LNCaP clone FGC (cell line): ENCODE data around the gene TOMM5.

Source experiments
- DNase-seq: peaks from one replicate; pipeline ENCODE4 v3.0.0-alpha.2; 2011; ENCODE audit warnings: low read depth
- H3K4me3 ChIP-seq: 2 replicates; pipeline ENCODE4 v1.5.1; 2011; ENCODE audit warnings: mild to moderate bottlenecking, low read depth, low read length, control low read depth
- TF ChIP-seq, protein P1 (sequence below): IDR thresholded peaks from 2 replicates; pipeline ENCODE4 v1.5.1; 2012; ENCODE audit warnings: mild to moderate bottlenecking; ENCODE audit not compliant: control insufficient read depth, insufficient read depth; ENCODE audit errors: extremely low read depth

TOMM5 gene

DNA sequence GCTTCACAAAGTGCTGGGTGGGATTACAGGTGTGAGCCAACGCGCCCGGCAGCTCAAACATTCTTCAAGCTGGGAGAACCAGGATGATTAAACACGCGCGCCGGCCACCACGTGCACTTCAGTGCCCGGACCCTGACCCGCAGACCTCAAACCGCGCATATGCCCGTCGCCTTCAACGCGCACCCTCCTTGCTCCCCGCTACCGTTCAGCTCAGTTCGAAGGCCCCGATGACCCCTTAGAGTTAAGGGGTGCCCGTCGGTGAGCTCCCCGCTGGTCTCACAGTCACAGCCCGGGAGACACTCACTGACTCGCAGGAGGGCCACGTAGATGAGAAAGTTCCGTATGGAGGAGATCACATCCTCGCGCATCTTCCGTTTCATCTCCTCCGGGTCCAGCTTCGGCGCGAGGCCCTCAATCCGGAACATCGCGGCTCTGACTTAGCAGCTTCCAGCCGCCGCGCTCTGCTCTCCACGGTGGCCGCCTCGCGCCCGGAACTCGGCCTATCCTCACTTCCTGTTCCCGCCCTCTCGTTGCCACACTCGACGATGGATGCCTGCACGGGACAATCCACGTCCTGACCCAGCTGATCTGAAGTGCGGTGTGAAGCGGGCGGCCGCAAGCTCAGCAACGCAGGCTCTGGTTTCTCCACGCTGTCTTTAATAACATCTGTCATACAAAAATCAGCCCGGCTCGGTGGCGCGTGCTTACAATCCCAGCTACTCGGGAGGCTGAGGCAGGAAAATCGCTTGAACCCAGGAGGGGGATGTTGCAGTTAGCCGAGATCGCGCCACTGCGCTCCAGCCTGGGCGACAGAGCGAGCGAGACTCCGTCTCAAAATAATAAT is at the start of gene TOMM5:
TSS of gene TOMM5 (minus strand) at position 490 of the 844 bp plus-strand sequence. CDS start at position 425, 65 bp downstream.
- peak; percentile 86 for DNase-seq
- peak within 1 kb of the TSS; percentile 97 for H3K4me3 ChIP-seq
- TF ChIP-seq, protein P1, sequence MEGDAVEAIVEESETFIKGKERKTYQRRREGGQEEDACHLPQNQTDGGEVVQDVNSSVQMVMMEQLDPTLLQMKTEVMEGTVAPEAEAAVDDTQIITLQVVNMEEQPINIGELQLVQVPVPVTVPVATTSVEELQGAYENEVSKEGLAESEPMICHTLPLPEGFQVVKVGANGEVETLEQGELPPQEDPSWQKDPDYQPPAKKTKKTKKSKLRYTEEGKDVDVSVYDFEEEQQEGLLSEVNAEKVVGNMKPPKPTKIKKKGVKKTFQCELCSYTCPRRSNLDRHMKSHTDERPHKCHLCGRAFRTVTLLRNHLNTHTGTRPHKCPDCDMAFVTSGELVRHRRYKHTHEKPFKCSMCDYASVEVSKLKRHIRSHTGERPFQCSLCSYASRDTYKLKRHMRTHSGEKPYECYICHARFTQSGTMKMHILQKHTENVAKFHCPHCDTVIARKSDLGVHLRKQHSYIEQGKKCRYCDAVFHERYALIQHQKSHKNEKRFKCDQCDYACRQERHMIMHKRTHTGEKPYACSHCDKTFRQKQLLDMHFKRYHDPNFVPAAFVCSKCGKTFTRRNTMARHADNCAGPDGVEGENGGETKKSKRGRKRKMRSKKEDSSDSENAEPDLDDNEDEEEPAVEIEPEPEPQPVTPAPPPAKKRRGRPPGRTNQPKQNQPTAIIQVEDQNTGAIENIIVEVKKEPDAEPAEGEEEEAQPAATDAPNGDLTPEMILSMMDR: no peak

DNA sequence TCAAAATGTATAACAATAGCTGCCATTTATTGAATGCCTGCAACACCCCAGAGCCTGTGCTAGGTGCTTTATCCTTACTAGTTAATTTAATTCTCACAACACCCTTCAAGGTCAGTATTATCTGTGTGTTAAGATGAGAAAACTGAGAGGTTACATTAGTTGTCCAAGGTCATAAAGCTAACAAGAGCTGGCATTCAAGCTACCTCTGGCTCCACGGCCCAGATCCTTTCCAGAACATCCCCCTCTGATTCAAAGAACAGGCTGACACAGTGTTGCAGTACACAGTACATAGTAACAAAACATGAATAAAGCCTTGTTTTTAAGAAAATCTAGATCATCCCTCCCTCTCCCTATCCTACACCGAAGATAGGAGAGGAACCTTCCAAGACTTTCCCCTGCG is 48.9 kb upstream of the TOMM5 start:
- TF ChIP-seq, protein P1: no peak
- no peak for DNase-seq
- no peak overlapping the region for H3K4me3 ChIP-seq

DNA sequence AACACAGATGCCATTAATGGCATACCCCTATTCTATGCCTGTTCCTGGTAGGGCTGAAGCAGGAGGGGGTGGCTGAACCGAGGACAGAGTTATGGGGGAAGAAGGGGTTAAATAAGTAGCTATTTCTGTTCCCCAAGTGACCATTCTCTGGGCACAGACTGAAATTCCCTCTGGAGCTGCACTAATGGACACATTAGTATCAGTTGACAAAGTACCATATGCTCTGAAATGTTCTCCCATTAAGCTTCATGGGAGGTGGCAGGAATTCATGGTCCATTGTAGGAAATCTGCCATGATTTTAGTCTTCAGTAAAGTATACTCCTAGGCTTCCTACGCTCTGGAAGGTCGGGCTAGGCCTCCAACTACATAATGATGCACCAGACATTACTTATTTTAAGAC is 47.8 kb upstream of the TOMM5 start:
- H3K4me3 ChIP-seq: no peak overlapping the region
- TF ChIP-seq, protein P1: no peak
- no peak for DNase-seq

DNA sequence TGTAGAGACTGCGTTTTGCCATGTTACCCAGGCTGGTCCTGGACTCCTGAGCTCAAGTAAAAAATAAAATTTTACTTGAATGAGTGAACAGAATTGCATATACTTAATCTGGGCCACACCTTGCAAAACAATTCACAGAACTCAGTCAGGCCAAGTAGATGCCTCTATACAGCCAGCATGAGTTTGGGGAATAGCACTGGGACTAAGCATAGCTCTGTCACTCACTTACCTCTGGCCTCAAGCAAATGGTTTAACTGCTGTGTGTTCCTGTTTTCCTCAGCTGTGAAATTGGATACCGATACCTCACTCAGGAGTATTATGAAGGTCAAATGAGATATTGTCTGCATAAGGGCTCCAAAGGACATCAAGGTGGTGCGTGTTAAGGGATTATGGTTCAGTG is 47.4 kb upstream of the TOMM5 start:
- H3K4me3 ChIP-seq: no peak overlapping the region
- DNase-seq: no peak
- TF ChIP-seq, protein P1: no peak

DNA sequence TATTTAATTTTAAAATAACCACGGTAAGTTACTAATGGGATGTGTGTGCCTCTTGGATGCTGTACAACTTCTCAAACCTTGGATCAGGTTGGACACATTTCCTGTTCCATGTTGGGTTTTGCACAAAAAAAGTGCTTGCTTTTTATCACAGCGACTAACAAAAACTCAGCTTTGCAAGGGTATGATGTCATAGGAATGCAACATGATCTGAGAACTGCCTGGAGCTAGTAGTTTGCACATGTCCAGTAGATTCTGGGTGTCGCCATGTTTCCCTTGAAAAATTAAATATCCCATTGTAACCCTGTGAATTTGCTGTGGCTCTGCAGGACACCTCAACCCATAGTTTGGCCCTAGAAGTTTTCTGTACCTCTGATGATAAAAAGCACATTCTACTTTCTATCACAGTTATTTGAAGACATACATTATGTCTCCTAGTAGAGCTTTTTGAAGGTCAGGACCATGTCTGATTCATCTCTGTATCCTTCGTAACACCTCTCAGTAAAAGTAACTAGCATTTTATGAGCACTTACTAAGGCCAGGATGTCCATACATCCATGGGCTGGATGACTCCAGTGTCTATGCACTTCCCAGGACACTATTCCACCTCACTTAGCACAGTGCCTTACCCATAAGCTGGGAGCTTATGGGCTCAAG is 46.8 kb upstream of the TOMM5 start:
- TF ChIP-seq, protein P1: no peak
- H3K4me3 ChIP-seq: no peak overlapping the region
- DNase-seq: no peak

DNA sequence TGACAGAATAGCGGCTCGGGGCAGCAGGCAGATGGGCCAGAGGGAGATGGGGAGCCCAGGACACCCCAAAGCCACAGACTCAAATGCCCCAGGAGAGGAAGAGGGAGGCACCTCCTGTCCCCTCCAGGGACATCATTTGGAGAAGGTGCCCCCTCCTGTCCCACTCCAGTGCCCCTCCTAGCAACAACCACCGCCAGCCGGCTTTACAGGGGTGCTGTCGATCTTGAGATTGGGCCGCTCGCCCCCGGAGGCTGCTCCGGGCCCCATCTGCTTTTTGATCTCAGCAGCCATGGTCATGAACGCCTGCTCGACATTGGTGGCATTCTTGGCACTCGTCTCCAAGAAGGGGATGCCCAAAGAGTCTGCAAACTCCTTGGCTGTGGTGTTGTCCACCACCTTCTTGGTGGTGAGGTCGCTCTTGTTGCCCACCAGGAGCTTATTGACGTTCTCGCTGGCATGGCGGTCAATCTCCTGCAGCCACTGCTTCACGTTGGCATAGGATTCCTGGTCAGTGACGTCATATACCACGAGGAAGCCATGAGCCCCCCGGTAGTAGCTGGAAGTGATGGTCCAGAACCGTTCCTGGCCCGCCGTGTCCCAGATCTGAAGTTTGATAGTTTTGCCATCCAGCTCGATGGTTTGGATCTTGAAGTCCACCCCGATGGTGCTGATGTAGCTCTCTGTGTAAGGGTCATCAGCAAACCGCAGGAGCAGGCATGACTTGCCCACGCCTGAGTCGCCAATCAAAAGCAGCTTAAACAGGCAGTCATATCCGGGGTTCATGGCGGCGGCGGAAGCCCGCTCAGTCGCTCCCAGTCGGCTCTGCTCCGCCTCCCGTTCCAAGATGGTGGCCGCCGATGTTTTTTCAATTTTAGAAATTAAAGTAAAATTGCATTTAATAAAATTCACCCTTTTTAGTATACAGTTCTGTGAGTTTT is 44.4 kb upstream of the TOMM5 start:
- no peak for DNase-seq
- TF ChIP-seq, protein P1: no peak
- H3K4me3 ChIP-seq: no peak overlapping the region
